HG03139 (cell line): ENCODE measurements around the gene RNU4-1.
"Not testable (repeated sequence)": the region's sequence is repeated elsewhere in the genome, so short reads cannot be mapped to it uniquely, and the experiment has no call there.

Experiments used
- ATAC-seq: cut with Tn5 transposase; IDR thresholded peaks from one replicate; pipeline ENCODE4 v1.9.1; 2021; ENCODE audit not compliant: unreplicated experiment

The RNU4-1 gene

DNA sequence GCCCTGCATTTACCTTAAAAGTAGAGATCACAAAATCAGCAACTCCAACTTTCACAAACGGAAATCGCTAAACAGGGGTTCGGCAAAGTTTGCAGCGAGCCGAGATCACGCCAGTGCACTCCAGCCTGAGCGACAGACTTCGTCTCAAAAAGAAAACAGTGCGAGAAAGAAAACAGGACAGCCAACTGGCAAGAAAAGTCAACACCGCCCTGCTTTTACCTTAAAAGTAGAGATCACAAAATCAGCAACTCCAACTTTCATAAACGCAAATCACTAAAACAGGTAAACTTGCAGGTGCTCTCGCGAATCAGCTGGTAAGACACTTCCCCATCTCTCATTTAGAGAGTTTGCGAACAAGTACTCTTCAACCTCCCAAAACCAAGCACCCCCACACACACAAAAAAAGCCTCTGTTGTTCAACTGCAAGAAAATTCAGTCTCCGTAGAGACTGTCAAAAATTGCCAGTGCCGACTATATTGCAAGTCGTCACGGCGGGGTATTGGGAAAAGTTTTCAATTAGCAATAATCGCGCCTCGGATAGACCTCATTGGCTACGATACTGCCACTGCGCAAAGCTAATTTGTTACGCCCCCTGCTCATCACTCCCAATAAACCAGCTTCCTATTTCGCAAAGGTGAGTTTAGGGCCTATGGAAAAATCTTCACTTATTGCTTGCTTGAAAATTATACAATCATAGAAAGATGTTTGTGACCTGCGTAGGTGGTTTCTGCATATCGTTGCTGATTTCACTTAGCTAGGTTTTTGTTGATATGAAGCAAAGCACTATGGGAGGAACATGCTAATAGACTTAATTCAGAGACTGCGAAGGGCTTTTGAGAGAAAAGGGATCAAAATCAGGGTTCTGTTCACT is at the start of gene RNU4-1:
TSS of gene RNU4-1 (minus strand) at position 577 of the 871 bp plus-strand sequence.
- peak; percentile 43 for ATAC-seq

- no peak for ATAC-seq
These were observed 49.4 kb upstream of the RNU4-1 start for GRCh38 chr12:120342175-120343038.

DNA sequence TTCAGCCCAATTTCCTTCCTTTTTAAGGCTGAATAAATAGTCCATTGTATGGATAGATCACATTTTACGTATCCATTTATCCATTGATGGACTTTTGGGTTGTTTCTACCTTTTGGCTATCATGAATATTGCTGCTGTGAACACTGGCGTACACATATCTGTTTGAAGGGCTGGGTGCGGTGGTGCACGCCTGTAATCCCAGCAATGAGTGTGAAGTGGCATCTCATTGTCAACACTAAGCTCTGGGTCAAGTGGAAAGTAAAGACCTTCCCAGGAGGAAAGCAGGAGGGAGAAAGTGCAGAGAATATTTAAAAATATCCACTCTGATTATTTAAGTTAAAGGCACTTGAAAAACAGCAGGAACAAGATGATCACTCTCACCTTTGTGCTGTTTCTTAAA is 46.2 kb upstream of the RNU4-1 start:
- ATAC-seq, result no peak

- ATAC-seq, result no peak
These were observed 44.7 kb upstream of the RNU4-1 start for GRCh38 chr12:120337730-120338129.

DNA sequence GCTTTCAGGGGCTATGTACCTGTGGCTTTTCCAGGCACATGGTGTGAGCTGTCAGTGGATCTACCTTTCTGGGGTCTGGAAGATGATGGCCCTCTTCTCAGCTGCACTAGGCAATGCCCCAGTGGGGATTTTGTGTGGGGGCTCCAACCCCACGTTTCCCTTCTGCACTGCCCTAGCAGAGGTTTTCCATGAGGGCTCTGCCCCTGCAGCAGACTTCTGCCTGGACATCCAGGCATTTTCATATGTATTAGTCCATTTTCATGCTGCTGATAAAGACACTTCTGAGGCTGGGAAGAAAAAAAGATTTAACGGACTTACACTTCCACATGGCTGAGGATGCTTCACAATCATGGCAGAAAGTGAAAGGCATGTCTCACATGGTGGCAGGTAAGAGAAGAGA is 43.4 kb upstream of the RNU4-1 start:
- not testable (repeated sequence) for ATAC-seq

DNA sequence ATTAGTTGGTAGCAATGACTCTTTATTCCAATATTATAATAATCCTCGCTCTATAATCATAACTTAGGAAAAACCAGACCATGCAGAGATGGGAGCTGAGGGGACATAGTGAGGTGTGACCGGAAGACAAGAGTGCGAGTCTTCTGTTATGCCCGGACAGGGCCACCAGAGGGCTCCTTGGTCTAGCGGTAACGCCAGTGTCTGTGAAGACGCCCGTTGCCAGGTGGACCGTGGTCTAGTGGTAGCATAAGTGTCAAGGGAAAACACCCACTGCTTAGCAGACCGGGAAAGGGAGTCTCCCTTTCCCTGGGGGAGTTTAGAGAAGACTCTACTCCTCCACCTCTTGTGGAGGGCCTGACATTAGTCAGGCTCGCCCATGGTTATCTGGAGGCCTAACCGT is 42.4 kb upstream of the RNU4-1 start:
- ATAC-seq, result not testable (repeated sequence)

DNA sequence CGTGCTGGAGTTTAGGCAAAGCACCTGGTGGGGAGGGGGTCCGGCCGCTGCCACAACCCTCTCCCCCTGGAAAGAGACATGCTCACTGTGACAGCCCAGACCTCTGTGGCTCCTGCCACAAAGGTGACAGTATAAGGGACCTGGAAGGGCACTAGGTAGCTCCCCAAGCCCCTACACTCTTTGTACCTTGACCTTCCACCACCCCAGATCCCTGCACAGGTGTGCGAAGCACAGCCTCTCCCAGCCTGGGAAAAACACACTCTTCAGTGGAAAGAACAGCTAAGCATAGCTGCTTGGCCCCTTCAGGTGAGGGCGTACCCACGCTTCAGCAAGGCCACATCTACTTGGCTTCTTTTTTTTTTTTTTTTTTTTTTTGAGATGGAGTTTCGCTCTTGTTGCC is 39.5 kb upstream of the RNU4-1 start:
- no peak for ATAC-seq

DNA sequence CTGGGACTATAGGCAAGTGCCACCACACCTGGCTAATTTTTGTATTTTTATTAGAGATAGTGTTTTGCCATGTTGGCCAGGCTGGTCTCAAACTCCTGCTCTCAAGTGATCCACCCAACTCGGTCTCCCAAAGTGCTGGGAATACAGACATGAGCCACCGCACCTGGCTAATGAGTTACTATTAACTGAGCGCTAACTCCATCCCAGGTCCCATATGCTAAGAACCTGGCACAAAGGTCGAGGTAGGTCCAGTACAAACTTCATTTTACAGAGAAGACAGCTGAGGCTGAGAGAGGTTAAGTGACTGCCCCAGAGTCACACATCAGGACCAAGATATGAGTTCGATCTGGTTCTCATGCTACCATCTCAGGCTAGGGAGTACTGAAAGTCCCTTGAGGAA is 39.0 kb upstream of the RNU4-1 start:
- no peak for ATAC-seq

GRCh38 chr12:120331390-120331789 is 38.4 kb upstream of the RNU4-1 start:
- no peak for ATAC-seq

- ATAC-seq, result no peak
These were observed 35.2 kb upstream of the RNU4-1 start for GRCh38 chr12:120328228-120328627.

- no peak for ATAC-seq
These were observed 34.6 kb upstream of the RNU4-1 start, which contains the start of gene PLA2G1B for GRCh38 chr12:120327593-120327992. TSS of gene PLA2G1B (minus strand) at chr12:120327779. CDS start at chr12:120327753, 26 bp downstream.

- no peak for ATAC-seq
These were observed 31.9 kb upstream of the RNU4-1 start for GRCh38 chr12:120324841-120325417.

DNA sequence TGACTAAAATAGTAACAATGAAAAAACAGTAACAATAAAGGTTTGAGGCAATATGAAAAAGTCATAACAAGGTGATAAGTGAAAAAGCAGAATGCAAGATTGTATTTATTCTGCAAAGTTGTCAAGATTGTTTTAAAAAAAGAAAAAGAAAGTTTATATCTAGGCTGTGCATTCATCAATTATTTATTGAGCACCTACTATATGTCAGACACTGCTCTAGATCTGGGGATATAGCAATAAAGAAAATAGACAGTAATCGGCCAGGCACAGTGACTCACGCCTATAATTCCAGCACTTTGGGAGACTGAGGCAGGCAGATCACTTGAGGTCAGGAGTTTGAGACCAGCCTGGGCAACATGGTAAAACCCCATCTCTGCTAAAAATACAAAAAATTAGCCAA is 30.7 kb upstream of the RNU4-1 start:
- ATAC-seq, result no peak

GRCh38 chr12:120321382-120322202 is 28.6 kb upstream of the RNU4-1 start:
- no peak for ATAC-seq

GRCh38 chr12:120317224-120318105 is 24.4 kb upstream of the RNU4-1 start:
- peak; percentile 100 for ATAC-seq

DNA sequence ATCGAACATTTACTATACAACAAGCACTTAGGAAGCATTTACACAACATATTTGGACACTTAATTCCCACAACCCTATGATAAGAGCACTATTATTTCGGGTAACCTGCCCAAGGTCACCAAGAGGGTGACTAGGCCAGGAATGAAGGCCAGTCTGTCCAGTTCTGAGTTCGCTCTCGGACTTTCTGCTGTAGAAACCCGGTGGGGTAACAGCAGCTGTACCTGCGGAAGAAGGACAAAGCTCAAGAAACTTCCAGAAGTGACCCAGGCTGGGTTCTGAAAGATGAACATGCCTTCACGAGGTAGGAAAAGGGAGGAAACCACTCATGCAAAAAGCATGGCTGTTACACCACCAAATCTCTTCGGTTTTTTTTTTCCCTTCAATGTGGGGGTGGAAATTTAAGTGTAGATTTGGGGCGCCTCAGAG is 23.8 kb upstream of the RNU4-1 start:
- no peak for ATAC-seq

- no peak for ATAC-seq
These were observed 21.2 kb upstream of the RNU4-1 start for GRCh38 chr12:120314220-120314619.

DNA sequence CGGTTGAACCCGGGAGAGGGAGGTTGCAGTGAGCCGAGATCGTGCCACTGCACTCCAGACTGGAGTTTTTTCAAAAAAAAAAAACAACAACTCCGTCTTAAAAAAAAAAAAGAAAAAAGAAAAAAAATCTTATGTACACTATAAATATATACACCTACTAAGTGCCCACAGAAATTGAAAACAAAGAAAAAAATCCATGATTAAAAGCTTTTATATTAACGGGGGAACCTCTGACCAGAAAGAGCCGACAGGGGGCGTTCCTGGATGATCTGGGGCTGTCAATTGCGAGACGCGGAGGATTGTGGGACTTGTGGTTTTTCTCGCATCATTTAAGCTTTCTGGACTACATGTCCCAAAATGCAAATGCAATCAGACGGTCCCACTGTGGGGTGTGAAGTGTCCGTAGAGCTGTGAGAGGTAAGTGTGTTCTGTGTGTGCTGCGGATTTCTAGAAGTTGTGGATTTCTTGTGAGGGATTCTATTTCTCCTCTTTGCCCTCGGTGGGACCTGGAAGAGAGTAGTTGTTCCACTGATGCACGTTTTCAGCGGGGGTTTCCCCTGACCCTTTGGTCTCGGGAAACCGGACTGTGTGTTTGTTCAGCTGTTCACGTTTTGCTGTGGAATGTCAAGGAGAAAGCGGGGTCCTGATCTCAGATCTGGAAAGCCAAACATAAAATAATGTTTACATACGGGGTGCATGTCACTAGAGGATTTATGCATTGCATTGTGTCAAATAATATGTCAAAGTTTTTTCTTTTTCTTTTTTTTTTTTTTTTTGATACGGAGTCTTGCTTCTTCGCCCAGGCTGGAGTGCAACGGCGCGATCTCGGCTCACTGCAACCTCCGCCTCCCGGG is 9.2 kb upstream of the RNU4-1 start, which contains the start of gene SIRT4:
TSS of gene SIRT4 (plus strand) at position 360 of the 854 bp plus-strand sequence. CDS start 1,241 bp downstream, outside the sequence.
- ATAC-seq, result peak; percentile 94

GRCh38 chr12:120292411-120292660 is 701 bp downstream of the RNU4-1 start:
- ATAC-seq, result no peak
